Endothelial cell of umbilical vein (primary cell): Measurements from ENCODE around the gene ARMC8. TPM values are rescaled to one million over a fixed set of nuclear protein-coding genes. Genes with fewer than 3 reads are reported as not detected.

Experiments used
- BruUV-seq: library from RNA; stranded (reverse); fragments of 400-500 nt; replicated peaks from 2 replicates; lab custom pipeline; 2021; lab: Mats Ljungman, UMichigan
- CTCF ChIA-PET: fragments of 300-600, 350-600 bp; sonication (Branson Sonifier 250); formaldehyde crosslinking; loops from one replicate; lab custom pipeline; 2021; ENCODE audit warnings: antibody characterized with exemption, inconsistent platforms; lab: Charles Lee
- POLR2A ChIA-PET: fragments of 300-600, 350-600 bp; sonication (Branson Sonifier 250); formaldehyde crosslinking; loops from one replicate; lab custom pipeline; 2021; ENCODE audit warnings: antibody characterized with exemption, inconsistent platforms; lab: Charles Lee
- DNase-seq: peaks from one replicate; pipeline ENCODE4 v3.0.0-alpha.2; 2011; ENCODE audit warnings: low read depth, low spot score
- FAIRE-seq: peaks from 2 replicates; lab custom pipeline; 2011; peaks lifted over from hg19 to GRCh38; lab: Jason Lieb, UNC
- H2AFZ ChIP-seq: 2 replicates; pipeline ENCODE4 v1.6.0; 2012; ENCODE audit warnings: low read depth, low read length, control low read depth, inconsistent platforms
- H3K27ac ChIP-seq: 2 replicates; pipeline ENCODE4 v1.5.1; 2011; ENCODE audit warnings: low read depth, mild to moderate bottlenecking, control low read depth, low read length, moderate library complexity; ENCODE audit not compliant: insufficient read depth
- H3K27me3 ChIP-seq, 2 experiments: 2 replicates each; pipeline versions ENCODE4 v1.6.0 to v1.6.1; 2011; ENCODE audit warnings: low read length in 2 of 2, mixed read lengths in 1 of 2; ENCODE audit not compliant: control insufficient read depth in 2 of 2, insufficient read depth in 2 of 2
- H3K36me3 ChIP-seq, 2 experiments: 2 replicates in 1 of 2; 3 replicates in 1 of 2; pipeline ENCODE4 v1.5.1; 2011; ENCODE audit warnings: low read length in 2 of 2, mild to moderate bottlenecking in 1 of 2, moderate library complexity in 1 of 2; ENCODE audit not compliant: control insufficient read depth in 2 of 2, insufficient read depth in 2 of 2; ENCODE audit errors: extremely low read depth in 1 of 2
- H3K4me1 ChIP-seq: 3 replicates; pipeline ENCODE4 v1.5.1; 2011; ENCODE audit warnings: mild to moderate bottlenecking, low read length; ENCODE audit not compliant: control insufficient read depth, insufficient read depth; ENCODE audit errors: extremely low read depth
- H3K4me2 ChIP-seq: 2 replicates; pipeline ENCODE4 v1.6.1; 2011; ENCODE audit warnings: low read length, control low read depth, mixed read lengths; ENCODE audit not compliant: insufficient read depth
- H3K4me3 ChIP-seq, 3 experiments: fragments of 200-600 bp in 1 of 3; sonication (generic), shearing (Covaris generic) in 1 of 3; replicated peaks in 1 of 3; 2 replicates each; pipeline ENCODE4 v1.5.1; 2011 to 2016; ENCODE audit warnings: control low read depth in 3 of 3, low read length in 3 of 3, mild to moderate bottlenecking in 2 of 3, inconsistent platforms in 1 of 3, low read depth in 1 of 3, moderate library complexity in 1 of 3; ENCODE audit not compliant: insufficient read depth in 1 of 3
- H3K79me2 ChIP-seq: 2 replicates; pipeline ENCODE4 v1.6.0; 2012; ENCODE audit warnings: low read length, inconsistent platforms; ENCODE audit not compliant: control insufficient read depth, insufficient read depth
- H3K9ac ChIP-seq: replicated peaks from 2 replicates; pipeline ENCODE3; 2011; ENCODE audit warnings: low read length, control low read depth; ENCODE audit not compliant: insufficient read depth; ENCODE audit errors: extremely low read depth
- H3K9me1 ChIP-seq: replicated peaks from 3 replicates; pipeline ENCODE4 v1.6.0; 2011; ENCODE audit warnings: mild to moderate bottlenecking, low read length; ENCODE audit not compliant: control insufficient read depth, insufficient read depth; ENCODE audit errors: extremely low read depth
- H3K9me3 ChIP-seq: replicated peaks from 2 replicates; pipeline ENCODE4 v1.5.1; 2012; ENCODE audit warnings: low read length, inconsistent platforms; ENCODE audit not compliant: control insufficient read depth, insufficient read depth
- H4K20me1 ChIP-seq: replicated peaks from 2 replicates; pipeline ENCODE3; 2011; ENCODE audit warnings: mild to moderate bottlenecking, low read length; ENCODE audit not compliant: control insufficient read depth, insufficient read depth; ENCODE audit errors: extremely low read depth
- CTCF ChIP-seq, 2 donors: IDR thresholded peaks; 1 replicate in 1 of 2; 2 replicates in 1 of 2; pipeline ENCODE4 v1.5.1; 2011; ENCODE audit warnings: low read length in 2 of 2, mild to moderate bottlenecking in 2 of 2, moderate library complexity in 2 of 2, control low read depth in 1 of 2, inconsistent platforms in 1 of 2, low read depth in 1 of 2; ENCODE audit not compliant: insufficient read depth in 1 of 2; ENCODE audit errors: extremely low read depth in 1 of 2
- JUN ChIP-seq: IDR thresholded peaks from 2 replicates; pipeline ENCODE4 v1.6.1; 2011; ENCODE audit warnings: borderline replicate concordance, low read depth; ENCODE audit not compliant: insufficient read length, insufficient read depth
- POLR2AphosphoS5 ChIP-seq: IDR thresholded peaks from 2 replicates; pipeline ENCODE4 v1.6.1; 2012; ENCODE audit warnings: low read depth, mild to moderate bottlenecking, control low read depth, low read length, moderate library complexity; ENCODE audit not compliant: insufficient read depth
- dilution Hi-C: fragments of 300-500 bp; cut with MboI; formaldehyde crosslinking; loops from one replicate; pipeline ENCODE4 v1.15.0; 2019; ENCODE audit warnings: low sequenced_read_pairs; ENCODE audit not compliant: extremely low pct_ligation_motif_present
- intact Hi-C: fragments of 100-400 bp; cut with micrococcal nuclease; formaldehyde crosslinking; loops from one replicate; pipeline ENCODE4 v1.10.0; 2022
- polyA plus RNA-seq, 4 experiments: library from polyadenylated mRNA; depleted of rRNA in 3 of 4; stranded (reverse) in 3 of 4; unstranded in 1 of 4; fragments of >200 nt; gene quantifications; 2 replicates each; pipeline versions ENCODE4 v1.2.1 to v1.2.3, GENCODE V29; 2011 to 2012; ENCODE audit warnings: missing spikeins in 1 of 4
- total RNA-seq: library from RNA; stranded (reverse); gene quantifications from 2 replicates; pipeline ENCODE4 v1.2.3, GENCODE V29; 2021
- TF ChIP-seq, protein P1 (sequence below): IDR thresholded peaks from 2 replicates; pipeline ENCODE4 v1.6.1; 2011; ENCODE audit not compliant: insufficient read depth, insufficient read length

The ARMC8 gene
- total and polyA plus RNA-seq, 2 donors (not counting 3 experiments of a cell fraction or from before 2014, with no cell fraction given): 39.6 to 46.0 TPM

- FAIRE-seq (no peak), DNase-seq (no peak)
- H3K27ac ChIP-seq: no peak overlapping the region
- H3K4me3 ChIP-seq: no peak overlapping the region
- intact Hi-C loops: no loop called here
- no peak for TF ChIP-seq JUN
- TF ChIP-seq CTCF (IDR thresholded peaks at IDR 0.05; ENCODE audit: extremely low read depth in 1 of 2, insufficient read depth in 1 of 2, low read depth in 1 of 2, low read length in 2 of 2): no peak
- TF ChIP-seq POLR2AphosphoS5: no peak
- TF ChIP-seq, protein P1, sequence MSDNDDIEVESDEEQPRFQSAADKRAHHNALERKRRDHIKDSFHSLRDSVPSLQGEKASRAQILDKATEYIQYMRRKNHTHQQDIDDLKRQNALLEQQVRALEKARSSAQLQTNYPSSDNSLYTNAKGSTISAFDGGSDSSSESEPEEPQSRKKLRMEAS: no peak
- no peaks in the 10 kb centered on the region for H3K27me3 ChIP-seq
- H4K20me1 ChIP-seq: peaks cover 27% of the 10 kb centered on the region
- H3K9ac ChIP-seq: no peak overlapping the region
- H3K9me3 ChIP-seq: no peaks in the 10 kb centered on the region
- H3K4me1 ChIP-seq: no peaks in the 10 kb centered on the region
- ChIA-PET POLR2A (no interaction called here), CTCF (no interaction called here)
- BruUV-seq: no TSS peak
- H3K9me1 ChIP-seq: no peaks in the 10 kb centered on the region
- H3K4me2 ChIP-seq: no peak overlapping the region
- H3K79me2 ChIP-seq: peaks cover 92% of the 10 kb centered on the region
- dilution Hi-C loops: no loop called here
- no peaks in the 10 kb centered on the region for H3K36me3 ChIP-seq
- no peak overlapping the region for H2AFZ ChIP-seq
Measured at GRCh38 chr3:138200424-138200823, 13.3 kb downstream of the ARMC8 start.
